HEK293T (cell line): ENCODE measurements around the gene MAPK7.

Source experiments
- CTCF ChIA-PET: fragments of 350-600 bp; formaldehyde crosslinking; extraction: SDS; loops from one replicate; lab custom pipeline; 2021; ENCODE audit warnings: antibody characterized with exemption, inconsistent platforms; lab: Yijun Ruan, JAX
- POLR2A ChIA-PET: fragments of 350-600 bp; formaldehyde crosslinking; extraction: SDS; loops from one replicate; lab custom pipeline; 2020; ENCODE audit warnings: antibody characterized with exemption, inconsistent platforms; lab: Yijun Ruan, JAX
- DNase-seq: peaks from one replicate; pipeline ENCODE4 v3.0.0; 2012; ENCODE audit warnings: mixed read lengths; ENCODE audit errors: extremely low spot score
- ARNT ChIP-seq: fragments of 450-650 bp; IDR thresholded peaks from 2 replicates; pipeline ENCODE4 v1.6.1; 2017; ENCODE audit warnings: mild to moderate bottlenecking
- BHLHE40 ChIP-seq: fragments of 450-650 bp; IDR thresholded peaks from 2 replicates; pipeline ENCODE4 v1.6.1; 2016; ENCODE audit warnings: mild to moderate bottlenecking, moderate library complexity, borderline replicate concordance
- CTBP1 ChIP-seq: fragments of 450-650 bp; IDR thresholded peaks from 2 replicates; pipeline ENCODE4 v1.6.1; 2016; ENCODE audit warnings: borderline replicate concordance
- ELF4 ChIP-seq: fragments of 450-650 bp; IDR thresholded peaks from 2 replicates; pipeline ENCODE4 v1.6.1; 2017; ENCODE audit warnings: antibody characterized with exemption
- FOXA1 ChIP-seq: fragments of 450-650 bp; IDR thresholded peaks from 2 replicates; pipeline ENCODE4 v1.6.1; 2016; ENCODE audit warnings: mild to moderate bottlenecking
- FOXK2 ChIP-seq: fragments of 450-650 bp; IDR thresholded peaks from 2 replicates; pipeline ENCODE4 v1.6.1; 2016; ENCODE audit warnings: mild to moderate bottlenecking
- FOXM1 ChIP-seq: fragments of 450-650 bp; IDR thresholded peaks from 2 replicates; pipeline ENCODE4 v1.6.1; 2017; ENCODE audit warnings: mild to moderate bottlenecking, borderline replicate concordance
- HDGF ChIP-seq: fragments of 450-650 bp; IDR thresholded peaks from 2 replicates; pipeline ENCODE4 v1.6.1; 2017; ENCODE audit warnings: antibody characterized with exemption, borderline replicate concordance
- L3MBTL2 ChIP-seq: fragments of 450-650 bp; conservative IDR thresholded peaks from 2 replicates; pipeline ENCODE4 v1.6.1; 2016; ENCODE audit warnings: mild to moderate bottlenecking
- LEF1 ChIP-seq: fragments of 450-650 bp; IDR thresholded peaks from 2 replicates; pipeline ENCODE4 v1.6.1; 2017; ENCODE audit warnings: mild to moderate bottlenecking, borderline replicate concordance
- NFRKB ChIP-seq: fragments of 450-650 bp; IDR thresholded peaks from 2 replicates; pipeline ENCODE4 v1.6.1; 2016; ENCODE audit warnings: mild to moderate bottlenecking, moderate library complexity
- PKNOX1 ChIP-seq: fragments of 450-650 bp; IDR thresholded peaks from 2 replicates; pipeline ENCODE4 v1.6.1; 2016
- SP1 ChIP-seq: fragments of 450-650 bp; IDR thresholded peaks from 2 replicates; pipeline ENCODE4 v1.6.1; 2017
- SUZ12 ChIP-seq: fragments of 450-650 bp; IDR thresholded peaks from 2 replicates; pipeline ENCODE4 v1.6.1; 2016; ENCODE audit warnings: mild to moderate bottlenecking
- TARDBP ChIP-seq: fragments of 450-650 bp; IDR thresholded peaks from 2 replicates; pipeline ENCODE4 v1.6.1; 2016
- ZNF384 ChIP-seq: fragments of 450-650 bp; IDR thresholded peaks from 2 replicates; pipeline ENCODE4 v1.6.1; 2016

The MAPK7 gene

GRCh38 chr17:19332371-19333131 is 45.7 kb upstream of the MAPK7 start:
- no peak for DNase-seq
- ChIA-PET POLR2A (no interaction called here), CTCF (no interaction called here)
- TF ChIP-seq FOXK2: no peak
- TF ChIP-seq FOXM1: no peak
- TF ChIP-seq NFRKB: no peak
- TF ChIP-seq CTBP1: no peak
- no peak for TF ChIP-seq ARNT
- no peak for TF ChIP-seq HDGF
- TF ChIP-seq BHLHE40: no peak
- TF ChIP-seq LEF1: no peak
- no peak for TF ChIP-seq TARDBP
- TF ChIP-seq ZNF384: no peak
- TF ChIP-seq FOXA1: no peak
- TF ChIP-seq ELF4: no peak
- TF ChIP-seq SP1: no peak
- TF ChIP-seq SUZ12: no peak
- TF ChIP-seq PKNOX1: no peak

- ChIA-PET POLR2A (no interaction called here), CTCF (no interaction called here)
Measured at GRCh38 chr17:19333132-19333440, 45.2 kb upstream of the MAPK7 start.

GRCh38 chr17:19333736-19334290 is 44.5 kb upstream of the MAPK7 start:
- TF ChIP-seq FOXM1 (no peak), LEF1 (no peak), ELF4 (no peak), ZNF384 (no peak), FOXK2 (no peak), PKNOX1 (no peak), CTBP1 (no peak), NFRKB (no peak), SP1 (no peak), HDGF (no peak), BHLHE40 (no peak), FOXA1 (no peak), SUZ12 (no peak), TARDBP (no peak), L3MBTL2 (no peak), ARNT (no peak)
- POLR2A ChIA-PET: no interaction called here
- CTCF ChIA-PET: interaction anchor here (0.6 kb wide), 1 partner anchor 12 kb away, joined by 3 read pairs; no protein-coding TSS in a partner anchor
- no peak for DNase-seq

More at GRCh38 chr17:19333132-19333440, 45.2 kb upstream of the MAPK7 start:
- DNase-seq: no peak
- no peak for TF ChIP-seq FOXM1
- no peak for TF ChIP-seq FOXA1
- no peak for TF ChIP-seq ELF4
- no peak for TF ChIP-seq SUZ12
- TF ChIP-seq TARDBP: no peak
- TF ChIP-seq CTBP1: no peak
- TF ChIP-seq ZNF384: no peak
- TF ChIP-seq L3MBTL2: no peak
- no peak for TF ChIP-seq FOXK2
- no peak for TF ChIP-seq ARNT
- no peak for TF ChIP-seq SP1
- TF ChIP-seq BHLHE40: no peak
- no peak for TF ChIP-seq HDGF
- no peak for TF ChIP-seq LEF1
- TF ChIP-seq PKNOX1: no peak
- no peak for TF ChIP-seq NFRKB

GRCh38 chr17:19334331-19334730 is 44.0 kb upstream of the MAPK7 start:
- TF ChIP-seq ARNT: no peak
- no peak for TF ChIP-seq SP1
- no peak for TF ChIP-seq BHLHE40
- TF ChIP-seq SUZ12: no peak
- TF ChIP-seq FOXK2: no peak
- no peak for TF ChIP-seq ZNF384
- CTCF ChIA-PET: no interaction called here
- POLR2A ChIA-PET: no interaction called here
- DNase-seq: no peak

GRCh38 chr17:19335951-19336631 is 42.2 kb upstream of the MAPK7 start:
- CTCF ChIA-PET: no interaction called here
- no peak for DNase-seq
- no peak for TF ChIP-seq CTBP1
- TF ChIP-seq LEF1: no peak
- TF ChIP-seq HDGF: no peak
- TF ChIP-seq ZNF384: no peak
- TF ChIP-seq NFRKB: no peak
- no peak for TF ChIP-seq ARNT
- no peak for TF ChIP-seq BHLHE40
- TF ChIP-seq FOXM1: no peak
- no peak for TF ChIP-seq PKNOX1
- TF ChIP-seq L3MBTL2: no peak
- no peak for TF ChIP-seq TARDBP
- no peak for TF ChIP-seq SUZ12
- no peak for TF ChIP-seq FOXA1
- TF ChIP-seq SP1: no peak
- POLR2A ChIA-PET: no interaction called here
